ENCODE results near the gene CD247.

The CD247 gene

GRCh38 chr1:167434306-167434705 lies 84.0 kb downstream of the CD247 start:
- ATAC-seq: no peak

- ATAC-seq: no peak
Measured at GRCh38 chr1:167433884-167434283, 84.4 kb downstream of the CD247 start.

DNA sequence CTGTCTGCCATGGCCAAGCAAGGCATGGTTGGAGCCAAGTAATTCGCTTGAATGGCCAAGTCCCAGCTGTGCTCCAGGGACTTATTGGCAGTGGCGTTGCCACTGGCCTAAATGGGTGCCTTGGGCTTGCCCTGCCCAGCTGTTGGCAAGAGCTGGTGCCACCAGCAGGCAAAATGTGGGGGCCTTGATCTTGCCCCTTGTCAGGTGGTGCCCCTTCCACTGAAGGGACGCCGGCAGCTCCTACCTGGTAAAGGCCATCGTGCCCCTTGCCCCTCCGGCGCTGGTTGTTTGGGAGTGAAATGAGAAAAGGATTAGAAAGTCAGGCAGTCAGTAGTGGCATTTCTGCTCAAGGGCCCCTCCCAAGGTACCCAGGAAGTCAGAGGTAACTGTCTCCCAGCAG lies 85.5 kb downstream of the CD247 start:
- ATAC-seq: no peak

- ATAC-seq: no peak
Measured at GRCh38 chr1:167431909-167432650, 86.2 kb downstream of the CD247 start.

- ATAC-seq: peak; percentile 1 to 4
Measured at GRCh38 chr1:167431261-167431908, 86.9 kb downstream of the CD247 start.

GRCh38 chr1:167430849-167431242 lies 87.5 kb downstream of the CD247 start:
- ATAC-seq: peak in 1 of 2 donors; percentile 30

GRCh38 chr1:167430134-167430848 lies 88.0 kb downstream of the CD247 start:
- ATAC-seq: peak in 1 of 2 donors; percentile 27

- no peak for ATAC-seq
Measured at GRCh38 chr1:167429612-167430011, 88.7 kb downstream of the CD247 start.

DNA sequence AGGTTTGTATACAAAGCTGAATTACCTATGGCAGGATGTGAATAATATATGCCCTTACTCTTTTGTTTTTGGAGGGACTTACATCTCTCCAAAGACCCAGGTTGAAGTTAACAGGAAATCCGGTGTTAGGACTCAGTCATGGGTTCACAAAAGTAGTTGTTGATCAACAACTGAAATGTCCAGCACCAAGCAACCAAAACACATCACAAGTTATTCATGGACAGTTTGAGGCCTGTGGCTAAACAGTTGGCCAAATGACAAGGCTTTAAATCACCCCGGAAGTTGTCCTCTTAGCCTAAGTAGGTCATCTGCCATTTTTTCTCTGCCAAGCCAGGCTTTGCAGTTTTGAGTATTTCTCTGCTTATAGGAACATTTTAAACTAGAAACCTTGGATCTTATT lies 89.9 kb downstream of the CD247 start:
- ATAC-seq: no peak

GRCh38 chr1:167427848-167428247 lies 90.5 kb downstream of the CD247 start:
- no peak for ATAC-seq

DNA sequence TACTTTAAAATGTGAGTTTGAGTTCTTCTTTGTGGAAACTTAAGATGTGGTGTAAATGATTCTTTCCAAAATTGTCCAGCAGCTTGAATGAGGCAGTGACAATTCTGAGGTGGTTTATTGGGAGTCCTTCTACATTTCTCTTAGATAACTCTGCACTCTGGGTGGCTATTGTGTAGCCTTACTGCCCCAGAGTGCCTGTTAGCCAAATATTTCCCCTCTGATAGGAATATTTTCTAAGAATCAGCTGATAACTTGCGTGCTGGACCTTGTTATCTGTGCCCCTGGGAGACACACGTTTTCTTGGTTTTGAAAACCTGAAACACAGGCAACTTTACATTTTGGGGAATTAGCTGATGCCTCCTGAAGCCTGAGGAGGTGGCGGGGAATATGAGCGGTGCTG lies 91.6 kb downstream of the CD247 start:
- ATAC-seq: no peak

DNA sequence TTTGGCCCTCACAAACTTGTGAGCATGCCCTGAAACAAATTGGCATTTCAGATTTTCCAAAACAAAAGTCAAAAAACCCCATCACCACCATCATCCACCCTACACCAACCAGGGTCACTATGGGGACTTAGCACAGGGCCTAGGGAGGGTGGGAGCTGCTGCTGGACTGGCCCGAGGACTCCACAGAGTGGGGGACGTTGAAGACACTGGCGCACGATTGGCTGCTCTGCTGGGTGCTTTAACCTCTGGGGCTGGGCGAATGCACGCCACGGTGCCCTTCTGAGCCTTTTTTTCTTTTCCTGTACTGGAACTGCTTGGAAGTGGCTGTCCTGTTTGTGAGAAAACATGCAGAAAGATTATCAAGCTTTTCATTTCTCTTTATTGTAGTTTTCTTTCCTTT lies 92.8 kb downstream of the CD247 start:
- ATAC-seq: no peak

- no peak for ATAC-seq
Measured at GRCh38 chr1:167423684-167424619, 94.4 kb downstream of the CD247 start.

GRCh38 chr1:167420510-167420909 lies 97.8 kb downstream of the CD247 start:
- no peak for ATAC-seq

GRCh38 chr1:167419245-167419644 lies 99.1 kb downstream of the CD247 start:
- ATAC-seq: no peak

- no peak for ATAC-seq
Measured at GRCh38 chr1:167418391-167418790, 99.9 kb downstream of the CD247 start.

GRCh38 chr1:167416506-167416905 lies 101.8 kb downstream of the CD247 start:
- ATAC-seq: no peak

DNA sequence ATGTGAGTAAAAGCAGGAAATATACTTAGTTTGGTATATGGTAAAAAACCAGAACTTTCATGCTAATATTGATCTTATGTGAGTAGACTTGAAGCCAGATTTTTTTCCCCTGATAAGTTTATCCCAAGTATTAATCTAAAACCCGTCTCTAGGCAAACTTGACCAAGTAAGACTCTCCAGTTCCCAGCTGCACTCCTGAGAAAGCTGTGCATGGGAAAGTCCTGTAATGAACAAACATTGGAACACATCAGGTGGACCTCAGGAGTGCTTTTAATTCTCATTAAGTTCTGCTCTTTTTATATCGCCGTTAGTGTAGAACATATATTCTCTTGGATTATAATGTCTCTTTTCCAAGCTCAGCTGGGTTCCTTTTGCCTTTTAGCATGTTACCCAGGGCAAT lies 105.0 kb downstream of the CD247 start:
- ATAC-seq: no peak

- ATAC-seq: no peak
Measured at GRCh38 chr1:167412920-167413319, 105.4 kb downstream of the CD247 start.

DNA sequence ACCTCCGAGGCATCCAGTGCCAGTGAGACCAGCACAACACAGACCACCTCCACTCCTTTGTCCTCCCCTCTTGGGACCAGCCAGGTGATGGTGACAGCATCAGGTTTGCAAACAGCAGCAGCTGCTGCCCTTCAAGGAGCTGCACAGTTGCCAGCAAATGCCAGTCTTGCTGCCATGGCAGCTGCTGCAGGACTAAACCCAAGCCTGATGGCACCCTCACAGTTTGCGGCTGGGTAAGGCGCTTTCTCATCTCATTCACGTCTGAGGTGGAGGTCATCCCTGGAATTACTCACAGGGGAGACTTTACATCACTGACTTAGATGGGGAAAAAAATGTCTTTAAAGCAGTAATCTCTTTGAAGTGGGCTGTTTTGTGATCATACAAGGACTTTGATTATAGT lies 106.3 kb downstream of the CD247 start:
- ATAC-seq: peak; percentile 35 to 68

DNA sequence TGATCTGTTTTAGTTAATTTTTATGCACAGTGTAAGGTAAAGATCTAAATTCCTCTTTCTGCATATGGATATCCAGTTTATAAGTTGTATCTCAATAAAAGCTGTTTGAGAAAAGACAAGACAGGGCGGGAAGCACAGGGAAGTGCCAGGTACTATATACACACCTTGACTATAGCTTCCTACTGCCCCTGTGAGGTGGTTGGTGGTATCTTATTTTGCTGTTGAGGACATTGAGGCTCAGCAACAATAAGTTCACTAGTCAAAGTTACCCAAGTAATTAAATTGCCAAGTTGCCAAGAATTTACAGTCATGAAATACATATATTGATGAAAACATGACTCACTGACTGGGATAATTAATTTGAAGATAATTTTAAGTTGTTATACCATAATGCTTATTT lies 109.1 kb downstream of the CD247 start:
- ATAC-seq: no peak

DNA sequence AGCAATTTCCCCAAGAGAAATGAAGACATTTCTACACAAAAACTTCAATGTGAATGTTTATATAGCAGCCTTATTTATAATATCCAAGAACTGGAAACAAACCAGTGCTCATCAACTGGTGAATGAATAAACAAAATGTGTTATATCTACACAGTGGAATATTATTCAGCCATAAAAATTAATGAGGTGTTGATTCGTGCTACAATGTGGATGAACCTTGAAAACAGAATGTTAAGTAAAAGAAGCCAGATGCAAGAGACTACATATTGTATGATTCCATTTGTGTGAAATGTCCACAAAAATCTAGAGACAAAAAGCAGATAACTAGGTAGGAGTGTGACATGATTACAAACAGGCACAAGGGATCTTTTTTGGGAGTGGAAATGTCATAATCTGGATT lies 110.0 kb downstream of the CD247 start:
- no peak for ATAC-seq

DNA sequence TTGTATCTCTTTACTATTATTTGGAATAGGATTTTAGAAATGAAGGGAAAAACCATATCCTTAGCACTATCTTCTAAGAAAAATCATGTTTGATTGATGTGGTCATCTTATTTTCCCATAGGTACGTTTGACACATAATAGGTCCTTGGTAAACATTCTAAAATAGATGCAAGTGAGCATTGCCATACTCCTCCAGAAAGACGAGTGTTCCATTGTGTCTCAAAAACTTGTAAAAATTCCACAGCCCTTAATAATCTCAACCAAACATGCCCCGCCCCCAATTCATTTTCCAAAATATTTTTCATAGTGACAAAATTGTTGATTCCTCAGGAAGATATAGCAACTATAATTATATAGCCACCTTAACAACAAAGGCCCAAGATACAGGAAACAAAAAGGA lies 113.4 kb downstream of the CD247 start:
- no peak for ATAC-seq
